ENCODE measurements around the gene SNRK.
A peak's percentile ranks its signal among the peaks of the same experiment; 100 is the strongest.

Gene SNRK

DNA sequence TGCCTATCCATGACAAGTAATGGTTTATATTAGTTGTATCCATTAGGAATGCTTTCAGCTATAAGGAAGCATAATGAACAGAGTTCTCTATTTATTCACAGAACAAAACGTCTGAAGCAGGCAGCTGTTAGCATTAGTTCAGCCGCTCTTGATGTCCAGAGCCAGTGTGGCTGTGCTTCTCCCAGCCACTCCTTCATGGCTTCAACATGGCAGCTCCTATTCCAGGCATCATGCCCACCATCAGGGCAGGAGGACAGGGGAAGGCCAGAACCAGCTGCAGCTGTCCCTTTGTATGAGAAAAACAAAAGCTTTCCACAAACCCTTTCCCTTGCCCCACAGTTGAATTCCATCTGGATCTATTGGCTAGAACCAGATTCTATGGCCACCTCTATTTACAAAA is 12.9 kb upstream of the SNRK start:
- DNase-seq (ENCODE audit: low read depth), result no peak

DNA sequence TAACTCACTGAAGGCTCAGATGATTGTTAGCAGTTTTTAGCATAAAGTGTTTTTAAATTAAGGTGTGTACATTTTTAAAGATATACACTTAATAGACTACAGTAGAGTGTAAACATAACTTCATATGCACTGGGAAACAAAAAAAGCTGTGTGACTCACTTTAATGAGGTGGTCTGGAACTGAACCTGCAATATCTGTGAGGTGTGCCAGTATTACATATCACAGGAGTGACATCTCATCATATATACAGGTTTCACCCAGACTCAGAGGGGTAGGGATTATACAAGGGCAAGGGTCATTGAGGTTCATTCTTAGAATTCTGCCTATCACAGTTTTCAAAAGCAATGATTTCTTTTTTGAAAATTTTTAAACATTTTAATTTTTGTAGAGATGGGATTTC is 7.3 kb upstream of the SNRK start:
- no peak for DNase-seq (ENCODE audit: low read depth)

DNA sequence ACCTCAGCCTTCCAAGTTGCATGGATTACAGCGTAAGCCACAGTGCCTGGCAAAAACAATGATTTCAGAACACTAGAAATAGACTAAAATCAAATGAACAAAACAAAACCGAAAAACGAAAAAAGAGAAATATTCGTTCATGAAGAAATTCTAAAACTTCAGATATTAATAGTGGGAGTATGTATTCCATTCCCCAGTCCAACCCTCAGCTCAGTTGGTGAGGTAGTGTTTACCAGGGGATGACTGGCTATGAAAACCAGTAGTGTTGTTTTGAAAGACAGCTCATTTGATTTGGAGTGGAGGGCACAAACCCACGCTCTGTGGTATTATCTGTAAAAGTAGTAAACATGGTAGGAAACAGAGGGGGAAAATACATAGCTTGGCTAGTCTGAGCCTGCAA is 6.8 kb upstream of the SNRK start:
- no peak for DNase-seq (ENCODE audit: low read depth)

DNA sequence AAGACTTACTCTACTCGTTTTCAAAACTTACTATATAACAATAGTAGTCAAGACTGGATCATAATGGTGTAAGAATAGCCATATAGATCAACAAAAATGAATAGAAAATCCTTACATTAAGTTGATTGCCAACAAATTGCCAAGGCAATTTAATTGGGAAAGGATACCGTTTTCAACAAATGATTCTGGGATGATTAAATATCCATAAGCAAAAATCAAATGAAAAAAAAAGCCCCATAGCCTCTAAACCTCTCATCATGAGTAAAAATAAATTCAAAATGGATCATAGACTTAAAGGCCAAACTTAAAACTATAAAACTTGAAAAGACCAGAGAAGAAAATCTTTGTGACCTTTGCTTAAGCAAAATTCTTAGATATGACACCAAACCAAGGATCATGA is 5.3 kb upstream of the SNRK start:
- no peak for DNase-seq (ENCODE audit: low read depth)

DNA sequence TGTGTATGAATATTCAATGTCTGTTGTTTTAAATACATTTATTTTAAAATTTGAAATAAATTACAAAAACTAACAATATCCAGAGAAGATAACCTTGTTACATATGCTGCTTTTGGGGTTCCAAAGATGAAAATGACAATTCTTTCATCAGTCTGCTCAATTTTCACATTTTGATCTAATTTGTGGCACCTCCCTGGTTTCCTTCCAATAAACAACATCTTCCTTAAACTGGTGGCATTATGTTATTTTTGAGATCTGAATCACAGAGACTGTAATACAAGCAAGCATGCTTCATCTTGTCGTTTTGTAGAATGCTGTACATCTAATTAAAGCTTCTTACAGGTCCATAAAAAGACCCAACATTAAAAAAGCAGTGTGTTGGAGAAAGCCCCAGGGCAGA is 2.2 kb upstream of the SNRK start:
- no peak for DNase-seq (ENCODE audit: low read depth)

DNA sequence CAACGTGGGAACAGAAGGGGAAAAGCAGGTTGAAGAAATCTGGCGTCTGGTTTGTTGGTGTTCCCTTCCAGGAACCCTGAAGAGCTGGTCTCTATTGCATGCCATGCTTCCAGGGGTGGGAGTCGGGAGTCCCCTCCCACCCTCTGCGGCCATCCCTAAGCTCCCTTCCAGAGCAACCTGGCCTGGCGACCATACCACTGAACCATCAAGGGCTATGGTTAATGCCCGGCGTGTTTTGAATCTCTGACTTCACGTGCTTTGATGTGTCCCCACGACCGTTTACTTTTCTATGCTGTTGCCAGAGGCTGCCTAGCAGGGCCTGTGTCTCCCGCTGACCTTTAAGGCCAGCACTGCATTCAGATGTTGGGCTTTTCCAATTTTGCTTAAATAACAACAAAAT is 696 bp upstream of the SNRK start:
- no peak for DNase-seq (ENCODE audit: low read depth)

DNA sequence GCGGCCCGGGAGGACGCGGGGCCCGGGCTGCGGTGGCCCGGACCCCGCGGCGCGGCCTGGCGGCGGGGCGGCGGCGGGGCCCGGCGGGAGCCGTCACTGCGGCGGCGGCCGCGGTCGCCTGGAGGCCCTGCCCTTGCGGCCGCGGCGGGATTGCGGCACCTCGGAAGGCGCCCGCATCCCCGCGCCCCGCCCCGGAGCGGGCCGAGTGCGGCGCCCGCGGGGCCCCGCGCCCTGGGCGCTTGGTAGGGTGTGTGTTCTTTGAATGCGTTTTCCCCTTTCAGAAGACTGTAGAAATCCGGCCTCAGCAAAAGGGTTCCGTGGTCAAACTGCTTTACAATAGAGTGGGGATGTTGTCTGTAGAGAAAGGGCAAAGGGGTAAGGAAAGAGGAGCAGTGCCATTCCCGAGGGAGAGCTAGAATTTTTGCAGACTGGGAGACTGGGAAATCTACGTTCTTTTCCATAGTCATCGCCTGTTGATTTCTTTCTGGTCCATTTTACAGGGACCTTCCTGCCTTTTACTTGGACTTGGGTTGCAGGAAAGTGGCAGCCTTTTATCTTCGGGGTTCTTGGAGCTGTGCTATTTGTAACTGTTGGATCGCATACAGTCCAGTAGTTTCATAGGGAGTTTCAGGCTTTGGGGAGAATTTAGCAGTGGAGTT is 630 bp downstream of the SNRK start:
- no peak for DNase-seq (ENCODE audit: low read depth)

DNA sequence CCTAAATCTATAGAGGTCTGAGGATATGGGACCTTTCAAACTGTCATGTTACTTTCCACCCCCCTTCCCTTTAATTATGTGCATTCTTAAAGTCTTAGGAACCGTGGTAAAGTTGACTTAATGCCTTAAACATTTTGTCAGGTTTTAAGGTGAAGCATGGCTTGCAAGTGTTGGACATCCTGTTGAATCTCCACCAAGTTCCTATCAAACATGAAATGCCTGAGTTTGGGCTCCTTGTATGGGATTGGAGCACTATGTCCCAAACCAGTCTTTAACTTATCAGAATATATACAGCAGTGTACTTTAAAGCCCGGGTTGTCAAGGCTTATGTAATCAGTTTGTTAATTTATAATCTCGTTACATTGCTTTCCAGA is 1.1 kb downstream of the SNRK start:
- DNase-seq (ENCODE audit: low read depth), result no peak

DNA sequence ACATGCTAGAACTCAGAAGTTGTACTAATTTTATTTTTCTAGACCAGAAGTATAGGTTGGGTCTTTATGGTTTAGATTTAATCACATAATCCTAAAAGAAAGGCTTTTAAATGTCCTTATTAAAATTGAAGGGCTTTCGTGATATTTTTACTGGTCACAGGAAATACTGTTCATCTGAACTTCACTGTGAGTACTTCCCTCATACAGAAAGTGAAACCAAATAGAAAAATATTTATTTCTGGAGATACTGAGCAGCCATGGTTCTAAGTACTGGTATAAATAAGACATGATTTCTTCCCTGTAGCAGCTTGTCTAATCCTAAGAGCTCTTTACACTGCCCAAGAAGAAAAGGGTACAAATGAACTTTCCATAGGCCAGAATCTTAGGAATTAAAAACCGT is 2.0 kb downstream of the SNRK start:
- DNase-seq (ENCODE audit: low read depth), result no peak

DNA sequence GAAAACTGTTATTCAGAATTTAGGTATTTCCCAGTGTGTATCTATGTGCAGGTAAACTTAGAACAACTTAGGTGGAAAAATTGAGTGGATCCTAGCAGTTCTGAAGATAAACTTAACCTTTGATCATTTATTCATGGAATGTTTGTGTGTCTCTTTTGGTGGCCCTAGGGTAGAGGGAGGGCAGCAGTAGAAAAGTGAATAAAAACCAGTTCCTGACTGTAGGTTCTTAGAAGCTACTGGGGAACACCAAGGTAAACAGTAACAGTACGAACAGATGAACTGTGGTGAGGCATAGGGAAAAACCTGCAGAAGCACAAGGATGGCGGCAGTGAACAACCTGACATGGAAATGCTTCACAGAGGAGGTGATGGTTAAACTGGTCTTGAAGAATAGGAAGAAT is 2.5 kb downstream of the SNRK start:
- DNase-seq (ENCODE audit: low read depth), result no peak

DNA sequence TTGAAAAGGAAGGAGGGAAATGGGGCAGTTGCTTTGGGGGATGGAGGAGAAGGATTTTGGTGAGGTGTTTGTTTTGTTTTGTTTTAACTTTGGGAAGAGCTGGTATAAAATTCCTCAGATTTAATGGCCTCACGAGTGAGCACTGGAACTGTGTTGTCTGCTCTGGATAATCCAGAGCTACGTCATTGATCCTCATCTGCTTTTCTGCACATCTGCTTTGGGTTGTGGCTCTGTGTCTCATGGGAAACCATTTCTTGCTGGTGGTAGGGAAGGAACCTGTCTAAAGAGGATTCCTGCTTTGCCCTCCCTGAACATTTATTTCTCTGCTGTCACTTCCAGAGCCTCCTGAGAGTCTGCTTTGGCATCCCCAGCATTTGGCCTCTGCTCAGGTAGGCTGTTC is 3.1 kb downstream of the SNRK start:
- DNase-seq (ENCODE audit: low read depth), result no peak

DNA sequence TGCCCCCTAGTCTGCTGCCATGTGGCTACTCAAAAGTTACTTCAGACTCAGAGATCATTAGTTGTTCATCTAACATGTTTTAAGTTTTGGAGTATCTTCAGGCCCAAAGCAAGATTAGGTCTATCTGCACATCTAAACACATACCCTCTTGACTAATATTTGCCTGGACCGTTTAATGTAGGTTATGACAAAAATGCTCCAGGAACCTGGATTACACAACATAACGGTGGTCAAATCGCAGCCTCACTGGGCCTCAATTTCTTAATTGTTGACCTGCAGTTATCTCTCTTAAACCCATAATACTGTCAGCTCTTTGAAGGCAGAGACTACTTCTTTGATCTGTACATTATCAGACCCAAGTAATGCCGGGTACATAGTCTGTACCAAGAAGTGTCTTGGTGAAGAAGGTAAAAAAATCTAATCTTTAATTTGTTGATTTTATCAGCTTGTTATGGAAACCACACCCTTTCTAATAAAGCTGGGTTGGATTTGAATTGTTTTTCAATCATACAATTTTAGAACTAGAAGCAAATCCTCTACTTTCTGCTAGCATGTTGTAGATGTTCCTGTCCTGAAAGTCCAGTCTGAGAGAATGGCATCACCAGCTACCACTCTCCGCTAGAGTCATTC is 3.6 kb downstream of the SNRK start:
- DNase-seq (ENCODE audit: low read depth), result no peak

DNA sequence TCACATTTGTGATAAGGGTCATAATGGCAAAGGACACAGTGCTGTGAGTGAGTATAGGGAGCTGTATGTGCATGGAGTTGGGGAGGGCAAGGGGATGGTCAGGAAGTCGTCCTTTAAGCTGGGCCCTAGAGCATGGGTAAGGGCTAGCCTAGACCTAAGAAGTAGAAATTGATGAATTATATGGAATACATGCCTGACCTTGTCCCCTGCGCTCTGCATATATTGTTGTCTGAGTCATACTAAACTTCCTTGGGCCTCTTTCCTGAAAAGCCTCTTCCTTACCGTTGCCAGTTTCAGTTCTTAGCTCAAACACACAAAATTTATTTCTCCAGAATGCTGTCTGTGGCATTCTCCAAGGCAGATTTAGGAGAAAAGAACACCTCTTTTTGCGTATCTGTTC is 4.6 kb downstream of the SNRK start:
- DNase-seq (ENCODE audit: low read depth), result no peak

DNA sequence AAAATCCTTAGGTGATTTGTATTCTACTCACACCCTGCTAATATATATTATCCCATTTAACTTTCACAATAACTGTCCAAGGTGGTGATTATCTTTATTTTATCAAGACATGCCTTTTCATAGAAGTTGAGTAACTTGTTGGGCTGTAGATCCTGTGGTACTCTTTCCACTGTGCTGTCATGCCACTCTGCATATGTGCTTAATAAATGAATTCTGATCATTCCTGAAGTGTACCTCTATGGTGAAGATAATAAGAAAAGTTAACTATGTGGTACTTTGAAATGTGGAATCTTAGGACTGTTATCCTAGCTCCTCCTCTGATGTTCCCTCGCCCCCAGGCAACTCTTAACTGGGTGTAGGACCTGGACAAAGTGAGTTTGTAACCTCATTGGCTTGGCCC is 5.2 kb downstream of the SNRK start:
- DNase-seq (ENCODE audit: low read depth), result no peak

DNA sequence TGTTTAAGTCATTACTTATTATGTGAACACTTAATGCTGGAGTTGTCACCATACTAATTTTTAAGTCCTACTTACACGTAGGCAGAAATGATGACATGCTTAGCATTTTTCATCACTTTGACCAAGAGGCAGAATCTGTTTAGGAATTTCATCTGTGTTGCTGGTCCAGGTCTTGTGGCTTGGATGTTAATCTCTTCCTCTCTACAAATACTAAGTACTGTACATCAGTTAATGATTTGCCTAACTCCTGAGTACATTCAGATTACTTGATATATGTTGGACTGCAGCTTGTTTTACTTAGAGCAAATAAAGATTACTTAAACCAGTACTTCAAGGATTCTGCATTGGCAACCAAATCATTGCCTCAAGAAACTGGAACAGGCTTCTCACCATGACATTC is 8.6 kb downstream of the SNRK start:
- no peak for DNase-seq (ENCODE audit: low read depth)

DNA sequence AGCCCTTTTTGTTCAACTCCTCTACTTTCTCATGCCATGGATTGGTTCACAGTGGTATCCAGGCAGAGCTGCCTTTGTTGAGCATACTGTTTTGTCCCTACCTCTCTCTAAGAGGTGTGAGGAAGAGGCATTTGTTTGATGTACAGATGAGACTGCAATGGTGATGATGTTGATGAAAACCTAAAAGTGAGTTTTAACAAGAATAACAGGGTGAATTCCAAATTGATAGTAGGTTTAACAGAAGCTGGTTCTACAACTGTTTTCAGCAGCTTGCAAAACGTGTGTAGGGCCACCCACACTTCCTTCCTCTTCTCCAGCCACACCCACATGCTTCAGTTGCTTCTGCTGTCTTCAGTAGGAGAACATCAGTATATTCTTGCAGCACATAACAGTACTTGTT is 10.2 kb downstream of the SNRK start:
- DNase-seq (ENCODE audit: low read depth), result peak; percentile 38

DNA sequence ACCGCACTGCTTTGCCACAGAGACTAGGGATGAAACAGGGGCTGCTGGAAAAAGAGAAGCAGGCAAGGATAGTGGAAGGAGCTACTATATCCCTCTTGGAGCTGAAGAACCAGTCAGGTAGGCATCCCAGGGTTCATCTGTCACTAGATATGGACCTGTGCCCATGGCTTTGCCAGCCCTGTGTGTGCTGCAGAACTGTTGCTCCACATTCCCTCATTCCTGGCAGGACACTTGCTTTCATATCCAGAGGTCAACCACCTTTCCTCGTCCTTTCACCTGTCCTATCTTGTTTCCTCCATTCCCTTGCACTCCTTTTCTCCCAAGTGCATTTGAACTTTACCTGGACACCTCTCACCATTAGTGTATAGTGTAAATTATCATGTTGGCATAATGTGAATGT is 12.0 kb downstream of the SNRK start:
- no peak for DNase-seq (ENCODE audit: low read depth)

DNA sequence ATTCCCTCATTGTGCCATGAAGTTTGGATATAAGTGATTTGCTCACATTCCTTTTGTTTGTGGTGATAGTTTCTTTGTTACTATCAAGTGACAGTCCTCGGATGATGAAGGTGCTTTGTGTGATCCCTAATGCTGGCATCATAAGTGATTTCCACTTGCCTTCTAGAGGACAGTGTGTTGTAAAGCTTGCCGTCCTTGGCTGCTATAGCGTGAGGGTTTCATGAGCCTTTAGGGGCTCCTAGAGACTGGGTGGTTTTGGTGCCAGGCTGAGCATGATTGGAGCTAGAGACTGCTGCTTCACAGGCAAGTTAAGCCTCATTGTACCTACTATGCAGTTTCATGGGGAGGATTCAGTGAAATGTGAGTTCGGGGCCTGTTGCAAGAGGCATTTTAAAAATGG is 12.4 kb downstream of the SNRK start:
- no peak for DNase-seq (ENCODE audit: low read depth)

DNA sequence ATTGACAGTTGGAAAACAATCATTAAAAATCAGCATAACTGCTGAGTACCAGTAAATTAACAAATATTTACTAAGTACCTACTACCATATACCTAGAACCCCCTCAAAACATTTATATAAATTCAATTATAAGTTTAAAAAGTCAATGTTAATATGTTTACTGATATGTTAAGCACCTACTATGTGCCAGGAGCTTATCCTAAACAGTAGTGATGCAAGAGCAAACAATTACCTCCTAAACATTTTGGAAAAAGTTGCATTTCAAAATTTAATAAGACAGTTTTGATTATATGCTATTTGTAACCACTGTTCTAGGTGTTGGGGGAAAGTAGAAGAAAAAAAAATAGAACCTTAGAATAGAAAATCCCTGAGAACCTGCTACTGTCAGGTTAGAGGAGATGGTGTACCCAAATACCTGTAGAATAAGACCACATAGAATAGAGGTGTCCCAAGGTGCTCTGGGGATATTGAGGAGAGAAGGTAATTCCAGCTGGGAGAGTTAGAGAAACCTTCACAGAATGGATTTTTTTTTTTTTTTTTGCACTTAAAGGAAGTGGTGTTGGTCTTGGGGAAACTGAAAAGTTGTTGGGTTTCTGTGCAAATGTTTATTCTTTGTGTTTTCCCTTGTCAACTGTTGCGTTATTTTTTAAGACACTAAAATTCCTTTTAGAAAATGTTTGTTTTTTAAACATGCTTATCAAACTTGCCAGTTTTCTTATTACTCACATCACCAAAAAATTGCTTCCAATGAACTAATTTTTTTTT is 16.0 kb downstream of the SNRK start:
- no peak for DNase-seq (ENCODE audit: low read depth)

DNA sequence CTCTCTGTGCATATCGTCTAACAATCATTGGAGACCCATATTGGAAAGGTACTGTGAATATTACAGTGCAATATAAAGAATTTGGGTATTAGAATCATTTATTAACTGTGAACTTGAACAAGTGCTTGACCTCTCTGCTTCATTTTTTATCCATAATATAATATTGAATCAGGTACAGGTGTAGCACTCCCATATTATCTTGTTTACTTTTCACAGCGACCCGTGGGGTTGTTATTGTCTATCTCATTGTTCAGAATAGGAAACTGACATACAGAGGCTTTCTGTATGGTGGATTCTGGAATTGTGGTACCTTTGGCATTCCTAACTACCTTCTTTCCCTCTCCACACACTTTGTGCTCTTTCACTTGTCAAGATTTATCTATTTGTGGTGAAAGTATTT is 17.8 kb downstream of the SNRK start:
- no peak for DNase-seq (ENCODE audit: low read depth)

DNA sequence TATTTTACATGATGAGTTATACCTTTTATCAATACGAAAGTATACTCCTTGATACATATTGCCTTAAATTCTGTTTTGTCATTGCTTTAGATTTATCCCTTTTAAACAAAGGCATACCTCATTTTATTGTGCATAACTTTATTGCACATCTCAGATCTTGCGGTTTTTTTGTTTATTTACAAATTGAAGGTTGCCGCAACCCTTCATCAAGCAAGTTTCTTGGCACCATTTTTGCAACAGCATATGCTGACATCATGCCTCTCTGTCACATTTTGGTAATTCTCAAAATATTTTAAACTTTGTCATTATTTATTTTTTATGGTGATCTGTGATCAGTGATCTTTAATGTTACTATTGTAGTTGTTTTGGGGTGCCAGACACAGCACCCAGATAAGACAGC is 20.9 kb downstream of the SNRK start:
- no peak for DNase-seq (ENCODE audit: low read depth)

DNA sequence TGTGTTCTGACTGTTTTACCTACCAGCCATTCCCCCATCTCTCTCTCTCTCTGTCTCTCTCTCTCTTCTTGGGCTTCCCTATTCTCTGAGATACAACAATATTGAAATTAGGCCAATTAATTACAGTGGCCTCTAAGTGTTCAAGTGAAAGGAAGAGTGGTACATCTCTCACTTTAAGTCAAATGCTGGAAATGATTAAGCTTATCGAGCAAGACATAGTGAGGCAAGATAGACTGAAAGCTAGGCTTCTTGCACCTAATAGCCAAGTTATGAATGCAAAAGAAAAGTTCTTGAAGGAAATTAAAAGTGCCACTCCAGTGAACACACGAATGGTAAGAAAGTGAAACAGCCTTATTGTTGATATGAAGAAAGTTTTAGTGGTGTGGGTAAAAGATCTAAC is 21.3 kb downstream of the SNRK start:
- DNase-seq (ENCODE audit: low read depth), result no peak

DNA sequence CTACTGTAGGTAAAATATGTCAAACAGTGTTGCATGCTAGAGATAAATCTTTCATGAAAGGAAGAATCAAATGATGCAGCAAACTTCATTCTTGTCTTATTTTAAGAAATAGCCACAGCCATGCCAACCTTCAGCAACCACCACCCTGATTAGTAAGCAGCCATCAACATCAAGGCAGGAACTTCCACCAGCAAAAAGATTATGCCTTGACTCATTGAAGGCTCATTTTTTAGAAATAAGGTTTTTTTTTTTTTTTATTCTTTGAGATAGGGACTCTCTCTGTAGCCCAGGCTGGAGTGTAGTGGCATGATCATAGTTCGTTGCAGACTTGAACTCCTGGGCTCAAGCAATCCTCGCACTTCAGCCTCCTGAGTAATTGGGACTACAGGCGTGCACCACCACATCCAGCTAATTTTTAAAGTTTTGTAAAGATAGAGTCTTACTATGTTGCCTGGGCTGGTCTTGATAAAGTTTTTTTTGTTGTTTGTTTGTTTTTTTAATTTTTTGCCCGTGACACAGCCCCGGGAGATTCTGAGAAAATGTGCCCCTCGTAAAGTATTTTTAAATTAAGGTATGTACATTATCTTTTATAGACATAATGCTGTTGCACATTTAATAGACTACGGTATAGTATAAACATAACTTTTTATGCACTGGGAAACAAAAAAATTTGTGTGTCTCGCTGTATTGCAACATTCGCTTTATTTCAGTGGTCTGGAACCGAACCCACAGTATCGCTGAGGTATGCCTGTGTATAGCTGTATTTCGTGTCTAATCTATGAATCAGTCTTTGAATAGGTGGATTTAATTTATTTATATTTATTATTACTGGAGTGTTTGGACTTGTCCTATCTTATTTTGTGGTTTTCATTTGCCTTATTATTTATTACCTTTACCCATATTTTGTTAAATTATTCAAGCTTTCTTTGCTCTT is 23.3 kb downstream of the SNRK start:
- no peak for DNase-seq (ENCODE audit: low read depth)
